T-cell (primary cell): ENCODE measurements around the gene S100A10. TPM values are rescaled to one million over a fixed set of nuclear protein-coding genes. Genes with fewer than 3 reads are reported as not detected.

Source experiments
- ATAC-seq, 4 experiments: fragments of 200-7000 bp in 3 of 4; fragments of 150-1000 bp in 1 of 4; cut with Tn5 transposase; replicated peaks in 1 of 4; 1 replicate in 3 of 4; 2 replicates in 1 of 4; pipeline ENCODE4 v1.10.0; 2021; ENCODE audit warnings: moderate library complexity in 3 of 4, mild to moderate bottlenecking in 2 of 4, moderate number of reproducible peaks in 1 of 4
- CTCF ChIA-PET, 2 donors: fragments of 300-600 bp; sonication (Branson Sonifier 250); formaldehyde crosslinking; loops; one replicate each; lab custom pipeline; 2022; ENCODE audit warnings: antibody characterized with exemption in 2 of 2; lab: Charles Lee
- POLR2A ChIA-PET, 2 donors: fragments of 300-600 bp; sonication (Branson Sonifier 250); formaldehyde crosslinking; loops; one replicate each; lab custom pipeline; 2022; ENCODE audit warnings: antibody characterized with exemption in 2 of 2; lab: Charles Lee
- DNase-seq, 35 experiments: peaks; one replicate each; pipeline versions ENCODE4 v3.0.0 to v3.0.0-alpha.2; 2013 to 2023
- H3K27ac ChIP-seq: one replicate; pipeline ENCODE4 v1.5.1; 2013; ENCODE audit warnings: low read length
- H3K27me3 ChIP-seq, 2 experiments: replicated peaks in 1 of 2; 1 replicate in 1 of 2; 2 replicates in 1 of 2; pipeline versions ENCODE4 v1.6.1 to v1.7.0; 2013; ENCODE audit warnings: low read length in 1 of 2, mixed read lengths in 1 of 2; ENCODE audit not compliant: control insufficient read depth in 2 of 2, insufficient read depth in 2 of 2; ENCODE audit errors: extremely low read depth in 1 of 2
- H3K36me3 ChIP-seq, 2 donors: 1 replicate in 1 of 2; 2 replicates in 1 of 2; pipeline versions ENCODE4 v1.6.1 to v1.7.0; 2013; ENCODE audit warnings: low read length in 1 of 2; ENCODE audit not compliant: control insufficient read depth in 2 of 2, insufficient read depth in 1 of 2; ENCODE audit errors: extremely low read depth in 1 of 2
- H3K4me1 ChIP-seq, 2 experiments: 1 replicate in 1 of 2; 2 replicates in 1 of 2; pipeline versions ENCODE4 v1.6.1 to v1.7.0; 2013; ENCODE audit warnings: low read length in 2 of 2, mixed read lengths in 1 of 2; ENCODE audit not compliant: insufficient read depth in 2 of 2, control insufficient read depth in 1 of 2; ENCODE audit errors: extremely low read depth in 1 of 2
- H3K4me3 ChIP-seq, 2 donors: 1 replicate in 1 of 2; 2 replicates in 1 of 2; pipeline versions ENCODE4 v1.5.1 to v1.7.0; 2013; ENCODE audit warnings: mild to moderate bottlenecking in 2 of 2, low read length in 1 of 2, moderate library complexity in 1 of 2; ENCODE audit not compliant: control insufficient read depth in 1 of 2; ENCODE audit errors: extremely low read depth in 1 of 2
- H3K9me3 ChIP-seq: 2 replicates; pipeline ENCODE4 v1.7.0; 2013
- H3K27ac Mint-ChIP-seq, 2 donors: one replicate each; pipeline ENCODE4 v1.8.0; 2020 to 2021; ENCODE audit warnings: mild to moderate bottlenecking in 2 of 2, mixed read lengths in 2 of 2
- H3K27me3 Mint-ChIP-seq, 2 donors: one replicate each; pipeline ENCODE4 v1.8.0; 2021 to 2022; ENCODE audit warnings: mixed read lengths in 2 of 2
- H3K36me3 Mint-ChIP-seq: one replicate; pipeline ENCODE4 v1.8.0; 2021; ENCODE audit warnings: mixed read lengths
- H3K4me1 Mint-ChIP-seq, 3 donors: one replicate each; pipeline ENCODE4 v1.8.0; 2020 to 2022; ENCODE audit warnings: mixed read lengths in 3 of 3, mild to moderate bottlenecking in 1 of 3
- H3K4me3 Mint-ChIP-seq, 3 donors: one replicate each; pipeline ENCODE4 v1.8.0; 2020 to 2022; ENCODE audit warnings: mild to moderate bottlenecking in 3 of 3, mixed read lengths in 3 of 3, moderate library complexity in 3 of 3
- H3K9me3 Mint-ChIP-seq, 3 donors: one replicate each; pipeline ENCODE4 v1.8.0; 2020 to 2022; ENCODE audit warnings: mixed read lengths in 3 of 3
- WGBS: methylation state at CpG from one replicate; pipeline ENCODE4 v1.1.5; 2013; ENCODE audit warnings: missing lambda C conversion rate; ENCODE audit not compliant: insufficient coverage; 5-methylcytosine and 5-hydroxymethylcytosine counted together
- total RNA-seq, 35 experiments: library from RNA in 6 of 35; stranded (reverse) in 6 of 35; fragments of 120-200 nt in 1 of 35; gene quantifications; one replicate each; pipeline versions ENCODE4 v1.2.1 to v1.2.4 and lab custom pipeline; 2013 to 2026

S100A10 gene
- total RNA-seq, 5 donors from 2014 or later (not counting 1 experiment from before 2014, with no cell fraction given), result 157 to 277 (median 264) TPM

- peaks cover 10 to 46% of the 10 kb centered on the region in 2 experiments for H3K4me1 ChIP-seq
- no peaks in the 10 kb centered on the region for H3K27me3 ChIP-seq
- ChIA-PET CTCF (interaction anchor here (0.6 to 0.7 kb wide), 3 partner anchors 12 to 443 kb away, joined by 3 to 4 read pairs (median 3); no protein-coding TSS in a partner anchor), POLR2A (interaction anchor here (0.5 to 1.0 kb wide), 4 partner anchors 21 to 915 kb away, joined by 3 to 9 read pairs (median 4); no protein-coding TSS in a partner anchor)
- ATAC-seq (peak in 1 of 4 experiments; percentile 14), DNase-seq (peak in 4 of 35 experiments; percentile 33 to 51 (median 38))
- H3K9me3 Mint-ChIP-seq, result no peaks in the 10 kb centered on the region
- H3K27ac Mint-ChIP-seq, result peak overlapping the region; percentile 80 to 87
- H3K4me3 Mint-ChIP-seq, result peak overlapping the region in 2 of 3 donors; percentile 17 to 18
- H3K9me3 ChIP-seq, result no peaks in the 10 kb centered on the region
- peaks cover 30% of the 10 kb centered on the region for H3K36me3 Mint-ChIP-seq
- H3K4me1 Mint-ChIP-seq, result peaks cover 73 to 81% (median 79%) of the 10 kb centered on the region in 3 donors
- no peaks in the 10 kb centered on the region for H3K27me3 Mint-ChIP-seq
- no peak overlapping the region for H3K4me3 ChIP-seq
- WGBS, result 48% methylated on average over 2 of the region's 6 CpGs
- H3K36me3 ChIP-seq, result peaks cover 0 to 24% of the 10 kb centered on the region in 2 donors
- H3K27ac ChIP-seq, result peak overlapping the region; percentile 21
Observed at GRCh38 chr1:151989211-151989862, 4.3 kb downstream of the S100A10 start.

DNA sequence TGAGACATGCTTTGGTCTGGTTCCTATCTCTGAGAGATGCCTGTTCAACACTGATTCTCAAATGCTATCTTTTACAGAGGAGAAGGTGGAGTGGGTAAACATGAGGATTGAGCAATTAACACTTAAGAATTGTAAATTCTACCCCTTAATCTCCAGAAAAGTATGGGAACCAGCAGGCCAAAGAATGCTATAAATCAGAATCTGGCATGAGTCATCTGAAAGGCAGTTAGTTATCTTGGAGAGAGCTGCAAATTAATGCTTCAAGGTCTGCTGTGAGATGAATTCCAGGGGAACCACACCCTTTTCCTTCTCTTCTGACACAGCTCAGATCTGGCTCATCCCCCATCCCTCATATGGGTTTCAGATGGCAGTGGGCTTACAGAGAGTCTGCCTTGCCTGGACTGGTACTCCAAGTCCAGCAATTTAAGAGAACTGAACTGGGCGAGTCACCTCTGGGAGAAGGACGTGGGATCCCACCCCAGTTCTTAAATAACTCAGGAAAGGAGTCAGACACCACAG lies 5.2 kb downstream of the S100A10 start:
- H3K4me3 ChIP-seq, result no peak overlapping the region
- H3K4me1 Mint-ChIP-seq, result peaks cover 80 to 88% (median 88%) of the 10 kb centered on the region in 3 donors
- CTCF ChIA-PET, result interaction anchor here (0.6 to 1.0 kb wide), 4 partner anchors 8 to 442 kb away, joined by 3 to 4 read pairs (median 4); no protein-coding TSS in a partner anchor
- H3K27me3 Mint-ChIP-seq, result no peaks in the 10 kb centered on the region
- H3K27me3 ChIP-seq, result no peaks in the 10 kb centered on the region
- peak overlapping the region in 1 of 3 donors; percentile 28 for H3K4me3 Mint-ChIP-seq
- H3K36me3 Mint-ChIP-seq, result peaks cover 38% of the 10 kb centered on the region
- H3K27ac ChIP-seq, result no peak overlapping the region
- POLR2A ChIA-PET, result interaction anchor here (0.5 to 0.6 kb wide), 3 partner anchors 62 to 914 kb away, joined by 3 to 9 read pairs (median 3); no protein-coding TSS in a partner anchor
- H3K9me3 ChIP-seq, result no peaks in the 10 kb centered on the region
- DNase-seq, result no peak
- peaks cover 7 to 44% of the 10 kb centered on the region in 2 experiments for H3K4me1 ChIP-seq
- H3K36me3 ChIP-seq, result peaks cover 0 to 32% of the 10 kb centered on the region in 2 donors
- no peaks in the 10 kb centered on the region for H3K9me3 Mint-ChIP-seq
- H3K27ac Mint-ChIP-seq, result peak overlapping the region; percentile 63 to 87
- WGBS, result no CpG with 5 or more reads among the region's 2 CpGs
- no peak for ATAC-seq

DNA sequence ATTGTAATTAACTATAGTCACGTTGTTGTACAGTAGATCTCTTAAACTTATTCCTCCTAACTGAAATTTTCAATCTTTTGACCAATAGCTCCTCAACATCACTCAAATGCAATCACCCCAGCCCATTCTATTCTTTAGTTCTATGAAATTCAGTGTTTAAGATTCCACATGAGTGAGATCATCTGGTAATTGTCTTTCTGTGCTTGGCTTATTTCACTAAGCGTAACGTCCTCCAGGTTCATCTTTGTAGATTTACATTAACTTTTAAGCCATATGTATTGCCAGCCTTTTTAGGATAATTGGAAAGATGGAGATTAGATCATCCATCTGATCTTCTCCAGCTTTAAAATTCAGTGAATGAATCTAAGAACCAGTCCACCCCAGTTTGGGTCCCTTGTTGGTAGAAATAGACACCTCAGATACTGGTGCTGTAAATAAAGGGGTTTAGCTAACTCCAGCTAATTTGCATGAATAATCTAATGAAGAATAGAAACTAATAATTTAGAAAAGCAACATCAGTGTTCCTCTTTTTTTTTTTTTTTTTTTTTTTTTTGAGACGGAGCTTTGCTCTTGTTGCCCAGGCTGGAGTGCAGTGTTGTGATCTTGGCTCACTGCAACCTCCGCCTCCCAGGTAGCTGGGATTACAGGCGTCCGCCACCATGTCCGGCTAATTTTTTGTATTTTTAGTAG lies 7.0 kb downstream of the S100A10 start:
- Mint-ChIP-seq H3K27me3 (no peaks in the 10 kb centered on the region), H3K27ac (peak overlapping the region in 1 of 2 donors; percentile 5), H3K4me3 (no peak overlapping the region), H3K9me3 (no peaks in the 10 kb centered on the region), H3K4me1 (peaks cover 64 to 77% (median 76%) of the 10 kb centered on the region in 3 donors), H3K36me3 (peaks cover 49% of the 10 kb centered on the region)
- Histone ChIP-seq H3K4me1 (peaks cover 0 to 30% of the 10 kb centered on the region in 2 experiments), H3K4me3 (no peak overlapping the region), H3K36me3 (peaks cover 0 to 47% of the 10 kb centered on the region in 2 donors), H3K9me3 (no peaks in the 10 kb centered on the region), H3K27ac (no peak overlapping the region), H3K27me3 (no peaks in the 10 kb centered on the region)
- DNase-seq (no peak), ATAC-seq (no peak)
- ChIA-PET CTCF (interaction anchor here (0.5 to 1.9 kb wide), 7 partner anchors 10 to 222 kb away, joined by 3 to 7 read pairs (median 3); no protein-coding TSS in a partner anchor), POLR2A (interaction anchor here in 1 of 2 donors (0.6 kb wide), 2 partner anchors 13 to 42 kb away, joined by 4 to 5 read pairs; no protein-coding TSS in a partner anchor)
- 92% methylated on average over 5 of the region's 8 CpGs for whole genome bisulfite sequencing

GRCh38 chr1:151985768-151986167 lies 7.9 kb downstream of the S100A10 start:
- no peak overlapping the region for H3K4me3 ChIP-seq
- H3K4me1 ChIP-seq, result peaks cover 0 to 29% of the 10 kb centered on the region in 2 experiments
- peaks cover 3 to 56% of the 10 kb centered on the region in 2 donors for H3K36me3 ChIP-seq
- no peak overlapping the region for H3K27ac ChIP-seq
- no peaks in the 10 kb centered on the region for H3K9me3 ChIP-seq
- no peaks in the 10 kb centered on the region for H3K27me3 ChIP-seq
- WGBS, result no CpG with 5 or more reads among the region's 1 CpG
- ATAC-seq (no peak), DNase-seq (no peak)
- ChIA-PET CTCF (interaction anchor here (0.6 to 1.9 kb wide), 4 partner anchors 11 to 18 kb away, joined by 3 to 7 read pairs (median 4); no protein-coding TSS in a partner anchor), POLR2A (no interaction called here)
- Mint-ChIP-seq H3K9me3 (no peaks in the 10 kb centered on the region), H3K27me3 (no peaks in the 10 kb centered on the region), H3K4me1 (peaks cover 56 to 68% (median 68%) of the 10 kb centered on the region in 3 donors), H3K27ac (no peak overlapping the region), H3K4me3 (no peak overlapping the region), H3K36me3 (peaks cover 56% of the 10 kb centered on the region)

GRCh38 chr1:151985270-151985669 lies 8.4 kb downstream of the S100A10 start:
- no peak overlapping the region for H3K4me3 Mint-ChIP-seq
- POLR2A ChIA-PET, result no interaction called here
- H3K27me3 ChIP-seq, result no peaks in the 10 kb centered on the region
- H3K27ac ChIP-seq, result no peak overlapping the region
- peaks cover 3 to 60% of the 10 kb centered on the region in 2 donors for H3K36me3 ChIP-seq
- H3K9me3 Mint-ChIP-seq, result no peaks in the 10 kb centered on the region
- peak overlapping the region; percentile 16 to 47 for H3K27ac Mint-ChIP-seq
- peaks cover 59% of the 10 kb centered on the region for H3K36me3 Mint-ChIP-seq
- H3K4me1 Mint-ChIP-seq, result peaks cover 53 to 63% (median 63%) of the 10 kb centered on the region in 3 donors
- 69% methylated on average over 2 of the region's 2 CpGs for WGBS
- ATAC-seq, result no peak
- H3K4me3 ChIP-seq, result no peak overlapping the region
- no peaks in the 10 kb centered on the region for H3K27me3 Mint-ChIP-seq
- peaks cover 0 to 29% of the 10 kb centered on the region in 2 experiments for H3K4me1 ChIP-seq
- no peaks in the 10 kb centered on the region for H3K9me3 ChIP-seq
- CTCF ChIA-PET, result interaction anchor here in 1 of 2 donors (0.9 to 1.9 kb wide), 2 partner anchors 16 to 17 kb away, joined by 3 to 7 read pairs; no protein-coding TSS in a partner anchor
- DNase-seq, result no peak
